Gastroesophageal sphincter (tissue), 3 donors: ENCODE data around the gene U2SURP.
"Not testable (repeated sequence)": the region's sequence is repeated elsewhere in the genome, so short reads cannot be mapped to it uniquely, and the experiment has no call there.

Experiments used
- EP300 ChIP-seq: sonication (generic); formaldehyde crosslinking; IDR thresholded peaks from one replicate; pipeline ENCODE4 v1.6.1; 2017; ENCODE audit warnings: antibody characterized with exemption, mild to moderate bottlenecking
- POLR2A ChIP-seq, 2 donors: fragments of 450-650 bp; IDR thresholded peaks; one replicate each; pipeline ENCODE4 v1.6.1; 2017; ENCODE audit warnings: antibody characterized with exemption in 2 of 2, mild to moderate bottlenecking in 2 of 2, moderate library complexity in 1 of 2
- TF ChIP-seq, protein P1 (sequence below), 4 experiments: fragments of 200-600 bp in 2 of 4; fragments of 450-650 bp in 2 of 4; sonication (generic) in 1 of 4; IDR thresholded peaks; one replicate each; pipeline ENCODE4 v1.5.1; 2017 to 2019; ENCODE audit warnings: antibody characterized with exemption in 4 of 4, mild to moderate bottlenecking in 2 of 4, moderate library complexity in 2 of 4

GRCh38 chr3:142988826-142989225, 12.5 kb upstream of the U2SURP start:
- TF ChIP-seq, protein P1, sequence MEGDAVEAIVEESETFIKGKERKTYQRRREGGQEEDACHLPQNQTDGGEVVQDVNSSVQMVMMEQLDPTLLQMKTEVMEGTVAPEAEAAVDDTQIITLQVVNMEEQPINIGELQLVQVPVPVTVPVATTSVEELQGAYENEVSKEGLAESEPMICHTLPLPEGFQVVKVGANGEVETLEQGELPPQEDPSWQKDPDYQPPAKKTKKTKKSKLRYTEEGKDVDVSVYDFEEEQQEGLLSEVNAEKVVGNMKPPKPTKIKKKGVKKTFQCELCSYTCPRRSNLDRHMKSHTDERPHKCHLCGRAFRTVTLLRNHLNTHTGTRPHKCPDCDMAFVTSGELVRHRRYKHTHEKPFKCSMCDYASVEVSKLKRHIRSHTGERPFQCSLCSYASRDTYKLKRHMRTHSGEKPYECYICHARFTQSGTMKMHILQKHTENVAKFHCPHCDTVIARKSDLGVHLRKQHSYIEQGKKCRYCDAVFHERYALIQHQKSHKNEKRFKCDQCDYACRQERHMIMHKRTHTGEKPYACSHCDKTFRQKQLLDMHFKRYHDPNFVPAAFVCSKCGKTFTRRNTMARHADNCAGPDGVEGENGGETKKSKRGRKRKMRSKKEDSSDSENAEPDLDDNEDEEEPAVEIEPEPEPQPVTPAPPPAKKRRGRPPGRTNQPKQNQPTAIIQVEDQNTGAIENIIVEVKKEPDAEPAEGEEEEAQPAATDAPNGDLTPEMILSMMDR (IDR thresholded peaks at IDR 0.05): not testable (repeated sequence)
- not testable (repeated sequence) for TF ChIP-seq POLR2A (IDR thresholded peaks at IDR 0.05); EP300
